HEK293 (cell line): ENCODE measurements around the gene WDR64.

Source experiments
- CTCF ChIA-PET: fragments of 350-600 bp; formaldehyde crosslinking; extraction: SDS; loops from one replicate; lab custom pipeline; 2021; ENCODE audit warnings: antibody characterized with exemption; lab: Yijun Ruan, JAX
- POLR2A ChIA-PET: fragments of 300-600 bp; formaldehyde crosslinking; extraction: SDS; loops from one replicate; lab custom pipeline; 2020; ENCODE audit warnings: antibody characterized with exemption, inconsistent platforms; lab: Yijun Ruan, JAX
- H3K27ac ChIP-seq: fragments of 200-500 bp; sonication (Bioruptor generic); 2 replicates; pipeline ENCODE4 v1.5.1; 2014; ENCODE audit warnings: low read depth, low read length, control low read depth, inconsistent platforms; ENCODE audit errors: extremely low read depth
- H3K36me3 ChIP-seq, 2 experiments: fragments of 200-500 bp in 1 of 2; sonication (Bioruptor generic) in 1 of 2; 1 replicate in 1 of 2; 2 replicates in 1 of 2; pipeline ENCODE4 v1.5.1; 2014 to 2017; ENCODE audit warnings: inconsistent platforms in 2 of 2, low read length in 2 of 2; ENCODE audit not compliant: control insufficient read depth in 2 of 2, insufficient read depth in 1 of 2
- H3K4me1 ChIP-seq: fragments of 200-500 bp; sonication (Bioruptor generic); 2 replicates; pipeline ENCODE4 v1.5.1; 2014; ENCODE audit warnings: mild to moderate bottlenecking, low read length, inconsistent platforms; ENCODE audit not compliant: control insufficient read depth, insufficient read depth
- H3K4me3 ChIP-seq: 2 replicates; pipeline ENCODE4 v1.5.1; 2011; ENCODE audit warnings: low read depth, mild to moderate bottlenecking, control low read depth, low read length, moderate library complexity
- H3K9me3 ChIP-seq: fragments of 200-500 bp; sonication (Bioruptor generic); 2 replicates; pipeline ENCODE4 v1.5.1; 2014; ENCODE audit warnings: low read depth, low read length, inconsistent platforms; ENCODE audit not compliant: control insufficient read depth, insufficient read depth
- BCL11B ChIP-seq: fragments of 450-650 bp; formaldehyde crosslinking; IDR thresholded peaks from 2 replicates; pipeline ENCODE4 v1.5.1; 2016; ENCODE audit warnings: low read depth, missing biosample characterization, missing genetic modification characterization
- OVOL3 ChIP-seq: fragments of 450-650 bp; formaldehyde crosslinking; IDR thresholded peaks from 2 replicates; pipeline ENCODE4 v1.5.1; 2016; ENCODE audit warnings: missing biosample characterization, missing genetic modification characterization
- ZBTB10 ChIP-seq: fragments of 450-650 bp; formaldehyde crosslinking; IDR thresholded peaks from 2 replicates; pipeline ENCODE4 v1.5.1; 2016; ENCODE audit warnings: missing biosample characterization, missing genetic modification characterization
- ZBTB11 ChIP-seq: fragments of 450-650 bp; formaldehyde crosslinking; conservative IDR thresholded peaks from 2 replicates; pipeline ENCODE4 v1.5.1; 2016; ENCODE audit warnings: low read depth, missing biosample characterization, missing genetic modification characterization
- ZBTB17 ChIP-seq: fragments of 450-650 bp; formaldehyde crosslinking; IDR thresholded peaks from 2 replicates; pipeline ENCODE4 v1.5.1; 2016; ENCODE audit warnings: missing biosample characterization, missing genetic modification characterization
- ZFP37 ChIP-seq: fragments of 450-650 bp; formaldehyde crosslinking; IDR thresholded peaks from 2 replicates; pipeline ENCODE4 v1.5.1; 2016; ENCODE audit warnings: missing biosample characterization, missing genetic modification characterization
- ZNF133 ChIP-seq: fragments of 450-650 bp; formaldehyde crosslinking; IDR thresholded peaks from 2 replicates; pipeline ENCODE4 v1.5.1; 2016; ENCODE audit warnings: missing biosample characterization, missing genetic modification characterization
- ZNF155 ChIP-seq: fragments of 450-650 bp; formaldehyde crosslinking; IDR thresholded peaks from 2 replicates; pipeline ENCODE4 v1.5.1; 2016; ENCODE audit warnings: missing biosample characterization, missing genetic modification characterization
- ZNF221 ChIP-seq: fragments of 450-650 bp; formaldehyde crosslinking; IDR thresholded peaks from 2 replicates; pipeline ENCODE4 v1.5.1; 2017; ENCODE audit warnings: missing biosample characterization, missing genetic modification characterization, borderline replicate concordance
- ZNF433 ChIP-seq: fragments of 450-650 bp; formaldehyde crosslinking; IDR thresholded peaks from 2 replicates; pipeline ENCODE4 v1.5.1; 2016; ENCODE audit warnings: missing biosample characterization, missing genetic modification characterization, low read depth
- ZNF514 ChIP-seq: fragments of 450-650 bp; formaldehyde crosslinking; IDR thresholded peaks from 2 replicates; pipeline ENCODE4 v1.5.1; 2016; ENCODE audit warnings: missing biosample characterization, missing genetic modification characterization
- ZNF610 ChIP-seq: fragments of 450-650 bp; formaldehyde crosslinking; IDR thresholded peaks from 2 replicates; pipeline ENCODE4 v1.5.1; 2016; ENCODE audit warnings: missing biosample characterization, missing genetic modification characterization, borderline replicate concordance
- ZNF639 ChIP-seq: fragments of 450-650 bp; formaldehyde crosslinking; IDR thresholded peaks from 2 replicates; pipeline ENCODE4 v1.5.1; 2016; ENCODE audit warnings: missing biosample characterization, missing genetic modification characterization
- ZNF747 ChIP-seq: fragments of 450-650 bp; formaldehyde crosslinking; IDR thresholded peaks from 2 replicates; pipeline ENCODE4 v1.5.1; 2016; ENCODE audit warnings: missing biosample characterization, missing genetic modification characterization
- ZXDB ChIP-seq: fragments of 450-650 bp; formaldehyde crosslinking; IDR thresholded peaks from 2 replicates; pipeline ENCODE4 v1.5.1; 2016; ENCODE audit warnings: missing biosample characterization, missing genetic modification characterization

WDR64 gene

GRCh38 chr1:241706967-241707366, 54.9 kb downstream of the WDR64 start:
- no peak overlapping the region for H3K27ac ChIP-seq
- ChIA-PET POLR2A (no interaction called here), CTCF (no interaction called here)
- peaks cover 2% of the 10 kb centered on the region; the same call in 1 of the 2 replicates for H3K4me1 ChIP-seq
- no peaks in the 10 kb centered on the region for H3K36me3 ChIP-seq
- no peak overlapping the region for H3K4me3 ChIP-seq
- no peak for TF ChIP-seq BCL11B (tag by site-specific recombination)
- no peak for TF ChIP-seq ZNF747 (tag by site-specific recombination)
- no peak for TF ChIP-seq ZBTB11 (tag by site-specific recombination)
- no peak for TF ChIP-seq ZNF610
- no peak for TF ChIP-seq ZNF433 (tag by site-specific recombination)
- no peaks in the 10 kb centered on the region for H3K9me3 ChIP-seq

- H3K4me1 ChIP-seq = peaks cover 2% of the 10 kb centered on the region; the same call in 1 of the 2 replicates
- ChIA-PET POLR2A (no interaction called here), CTCF (interaction anchor here (0.5 kb wide), 1 partner anchor 114 kb away, joined by 3 read pairs; no protein-coding TSS in a partner anchor)
- no peak overlapping the region for H3K27ac ChIP-seq
- no peaks in the 10 kb centered on the region for H3K36me3 ChIP-seq
- no peak overlapping the region for H3K4me3 ChIP-seq
- no peaks in the 10 kb centered on the region for H3K9me3 ChIP-seq
- TF ChIP-seq ZNF639 (tag by site-specific recombination) (no peak), ZNF133 (tag by site-specific recombination) (no peak), ZXDB (tag by site-specific recombination) (no peak), ZBTB17 (no peak), OVOL3 (no peak), ZFP37 (tag by site-specific recombination) (no peak), ZNF514 (tag by site-specific recombination) (no peak), ZNF221 (tag by site-specific recombination) (no peak)
These were observed 55.4 kb downstream of the WDR64 start for GRCh38 chr1:241707442-241707841.

- POLR2A ChIA-PET = no interaction called here
- peaks cover 24% of the 10 kb centered on the region for H3K4me1 ChIP-seq
- H3K36me3 ChIP-seq = no peaks in the 10 kb centered on the region
- H3K4me3 ChIP-seq = no peak overlapping the region
- H3K27ac ChIP-seq = no peak overlapping the region
- TF ChIP-seq ZNF155 (tag by site-specific recombination) = no peak
- no peak for TF ChIP-seq ZBTB10
- CTCF ChIA-PET = no interaction called here
- no peaks in the 10 kb centered on the region for H3K9me3 ChIP-seq
These were observed 59.2 kb downstream of the WDR64 start for GRCh38 chr1:241711326-241711725.
